ENCODE measurements around the gene SPART.
"Not testable (repeated sequence)": the region's sequence is repeated elsewhere in the genome, so short reads cannot be mapped to it uniquely, and the experiment has no call there.

SPART gene

DNA sequence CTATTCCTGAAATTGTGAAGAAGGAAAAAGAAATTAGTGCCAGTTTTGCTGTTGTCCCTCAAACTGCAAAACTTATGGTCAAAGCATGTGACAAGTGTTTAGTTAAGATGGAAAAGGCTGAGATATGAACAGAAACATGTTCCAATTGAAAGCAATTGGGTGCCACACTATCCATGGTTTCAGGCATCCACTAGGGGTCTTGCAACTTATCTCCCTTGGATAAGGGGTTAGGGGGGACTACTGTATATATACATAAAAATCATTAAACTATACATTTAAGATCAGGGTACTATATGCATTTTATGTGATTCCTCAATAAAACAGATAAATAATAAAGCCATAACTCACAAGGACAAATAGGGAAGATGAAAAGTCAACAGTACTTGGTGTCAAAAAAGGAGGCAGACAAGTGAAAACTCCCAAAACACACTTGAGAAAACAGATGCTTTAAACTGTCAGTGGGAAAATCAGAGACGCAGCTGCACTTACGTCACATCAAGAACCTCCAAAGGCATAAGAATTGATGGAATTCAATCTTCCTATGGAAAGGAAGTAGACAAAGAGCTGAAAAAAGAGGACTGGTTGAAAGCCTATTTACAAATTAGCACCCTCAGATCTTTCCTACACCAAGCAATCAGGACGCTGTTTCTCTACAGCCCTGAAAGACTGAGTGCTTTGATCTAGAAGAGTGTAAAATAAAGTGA, 8.1 kb downstream of the SPART start:
- H3K4ac ChIP-seq (ENCODE audit: low read depth in 1 of 2, low read length in 2 of 2): no peak overlapping the region
- DNase-seq: no peak
- H2AK5ac ChIP-seq (ENCODE audit: low read length, severe bottlenecking): no peak overlapping the region
- no peak overlapping the region for H3K23ac ChIP-seq (ENCODE audit: low read length in 2 of 2)
- no peak overlapping the region for H2AFZ ChIP-seq (ENCODE audit: low read depth, low read length)
- H3K79me1 ChIP-seq (replicated peaks; ENCODE audit: low read length, poor library complexity, severe bottlenecking): peaks cover 8% of the 10 kb centered on the region
- H3K14ac ChIP-seq (ENCODE audit: low read length in 2 of 2): no peak overlapping the region
- H2BK5ac ChIP-seq (ENCODE audit: low read depth, low read length, poor library complexity, severe bottlenecking): no peak overlapping the region
- no peak overlapping the region for H4K8ac ChIP-seq (ENCODE audit: low read length)
- no peak overlapping the region for H3K27ac ChIP-seq (ENCODE audit: low read length, poor library complexity, severe bottlenecking)
- no peak overlapping the region for H3K4me3 ChIP-seq (ENCODE audit: insufficient read depth in 1 of 2, low read depth in 1 of 2, low read length in 2 of 2)
- H2BK15ac ChIP-seq (ENCODE audit: low read depth, poor library complexity, severe bottlenecking): no peak overlapping the region
- 50% methylated on average over 2 of the region's 3 CpGs for WGBS
- H3K4me1 ChIP-seq (ENCODE audit: control insufficient read depth, insufficient read depth, low read depth, low read length): peaks cover 2% of the 10 kb centered on the region
- H3K9me3 ChIP-seq (ENCODE audit: control insufficient read depth, low read length): no peaks in the 10 kb centered on the region
- no peaks in the 10 kb centered on the region for H3K27me3 ChIP-seq (ENCODE audit: control insufficient read depth in 1 of 2, insufficient read depth in 1 of 2, low read length in 2 of 2)
- H3K18ac ChIP-seq (ENCODE audit: low read depth in 1 of 2, low read length in 2 of 2): no peak overlapping the region
- H3K4me2 ChIP-seq (ENCODE audit: low read length, poor library complexity, severe bottlenecking): no peak overlapping the region
- H2BK120ac ChIP-seq (ENCODE audit: low read depth, low read length): no peak overlapping the region
- no peak overlapping the region for H3K9ac ChIP-seq (ENCODE audit: low read length)
- H3K36me3 ChIP-seq (ENCODE audit: control insufficient read depth in 1 of 2, insufficient read depth in 2 of 2, low read depth in 1 of 2, low read length in 2 of 2): peaks cover 0 to 28% of the 10 kb centered on the region in 2 experiments
- H2BK12ac ChIP-seq (ENCODE audit: low read length in 2 of 2): no peak overlapping the region
- H4K91ac ChIP-seq (ENCODE audit: low read length): no peak overlapping the region

- Histone ChIP-seq H3K36me3 (ENCODE audit: control insufficient read depth in 1 of 2, insufficient read depth in 2 of 2, low read depth in 1 of 2, low read length in 2 of 2) (peaks cover 2 to 69% of the 10 kb centered on the region in 2 experiments), H3K4me1 (ENCODE audit: control insufficient read depth, insufficient read depth, low read depth, low read length) (no peaks in the 10 kb centered on the region), H3K23ac (ENCODE audit: low read length in 2 of 2) (no peak overlapping the region), H3K4ac (ENCODE audit: low read depth in 1 of 2, low read length in 2 of 2) (no peak overlapping the region), H3K4me2 (ENCODE audit: low read length, poor library complexity, severe bottlenecking) (no peak overlapping the region), H3K9me3 (ENCODE audit: control insufficient read depth, low read length) (no peaks in the 10 kb centered on the region), H2BK120ac (ENCODE audit: low read depth, low read length) (no peak overlapping the region), H2AFZ (ENCODE audit: low read depth, low read length) (no peak overlapping the region), H3K79me1 (replicated peaks; ENCODE audit: low read length, poor library complexity, severe bottlenecking) (peaks cover 5% of the 10 kb centered on the region), H3K9ac (ENCODE audit: low read length) (peak overlapping the region; percentile 56), H2AK5ac (ENCODE audit: low read length, severe bottlenecking) (no peak overlapping the region), H3K27me3 (ENCODE audit: control insufficient read depth in 1 of 2, insufficient read depth in 1 of 2, low read length in 2 of 2) (no peaks in the 10 kb centered on the region), H2BK5ac (ENCODE audit: low read depth, low read length, poor library complexity, severe bottlenecking) (no peak overlapping the region), H3K18ac (ENCODE audit: low read depth in 1 of 2, low read length in 2 of 2) (no peak overlapping the region), H2BK12ac (ENCODE audit: low read length in 2 of 2) (no peak overlapping the region), H2BK15ac (ENCODE audit: low read depth, poor library complexity, severe bottlenecking) (no peak overlapping the region), H3K14ac (ENCODE audit: low read length in 2 of 2) (no peak overlapping the region), H3K27ac (ENCODE audit: low read length, poor library complexity, severe bottlenecking) (no peak overlapping the region), H4K91ac (ENCODE audit: low read length) (no peak overlapping the region), H4K8ac (ENCODE audit: low read length) (no peak overlapping the region), H3K4me3 (ENCODE audit: insufficient read depth in 1 of 2, low read depth in 1 of 2, low read length in 2 of 2) (peak overlapping the region in 1 of 2 experiments; percentile 55)
- DNase-seq: peak; percentile 60
Measured at GRCh38 chr13:36332986-36333385, 13.2 kb downstream of the SPART start.

- not testable (repeated sequence) for H3K79me1 ChIP-seq (replicated peaks; ENCODE audit: low read length, poor library complexity, severe bottlenecking); H2BK5ac ChIP-seq (ENCODE audit: low read depth, low read length, poor library complexity, severe bottlenecking); H3K4me3 ChIP-seq (ENCODE audit: insufficient read depth in 1 of 2, low read depth in 1 of 2, low read length in 2 of 2); H3K9ac ChIP-seq (ENCODE audit: low read length); H3K4ac ChIP-seq (ENCODE audit: low read depth in 1 of 2, low read length in 2 of 2); H2BK15ac ChIP-seq (ENCODE audit: low read depth, poor library complexity, severe bottlenecking); H2AK5ac ChIP-seq (ENCODE audit: low read length, severe bottlenecking); H2AFZ ChIP-seq (ENCODE audit: low read depth, low read length); H3K9me3 ChIP-seq (ENCODE audit: control insufficient read depth, low read length); H3K4me1 ChIP-seq (ENCODE audit: control insufficient read depth, insufficient read depth, low read depth, low read length); H4K8ac ChIP-seq (ENCODE audit: low read length); H2BK120ac ChIP-seq (ENCODE audit: low read depth, low read length); H3K23ac ChIP-seq (ENCODE audit: low read length in 2 of 2); H3K27me3 ChIP-seq (ENCODE audit: control insufficient read depth in 1 of 2, insufficient read depth in 1 of 2, low read length in 2 of 2); H3K27ac ChIP-seq (ENCODE audit: low read length, poor library complexity, severe bottlenecking); H3K14ac ChIP-seq (ENCODE audit: low read length in 2 of 2); H2BK12ac ChIP-seq (ENCODE audit: low read length in 2 of 2); H4K91ac ChIP-seq (ENCODE audit: low read length); H3K18ac ChIP-seq (ENCODE audit: low read depth in 1 of 2, low read length in 2 of 2); DNase-seq; H3K4me2 ChIP-seq (ENCODE audit: low read length, poor library complexity, severe bottlenecking)
- peaks cover 6 to 76% of the 10 kb centered on the region in 2 experiments for H3K36me3 ChIP-seq (ENCODE audit: control insufficient read depth in 1 of 2, insufficient read depth in 2 of 2, low read depth in 1 of 2, low read length in 2 of 2)
Measured at GRCh38 chr13:36332255-36332654, 13.9 kb downstream of the SPART start.

DNA sequence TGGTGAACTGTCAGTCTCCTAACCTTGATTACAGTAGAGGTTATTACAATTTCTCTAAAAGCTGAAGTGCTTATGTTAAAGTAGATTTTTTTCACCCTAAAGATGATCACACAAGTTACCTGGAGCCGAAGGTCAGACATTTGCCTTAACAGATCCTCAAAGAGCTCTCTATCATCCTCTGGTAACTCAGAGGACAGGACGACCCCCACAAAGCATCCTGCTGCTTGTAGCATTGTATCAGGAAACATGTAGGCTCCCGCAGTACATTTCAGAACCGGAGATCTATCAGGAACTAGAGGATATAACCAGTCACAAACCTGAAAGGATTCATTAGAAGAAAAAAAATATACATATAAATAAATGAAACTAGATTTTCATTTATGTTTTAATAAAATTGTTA, 14.9 kb downstream of the SPART start:
- H3K4me2 ChIP-seq (ENCODE audit: low read length, poor library complexity, severe bottlenecking): no peak overlapping the region
- no peak overlapping the region for H4K91ac ChIP-seq (ENCODE audit: low read length)
- 90% methylated on average over 4 of the region's 4 CpGs for WGBS
- H3K9ac ChIP-seq (ENCODE audit: low read length): no peak overlapping the region
- no peak overlapping the region for H3K27ac ChIP-seq (ENCODE audit: low read length, poor library complexity, severe bottlenecking)
- H3K18ac ChIP-seq (ENCODE audit: low read depth in 1 of 2, low read length in 2 of 2): no peak overlapping the region
- no peaks in the 10 kb centered on the region for H3K9me3 ChIP-seq (ENCODE audit: control insufficient read depth, low read length)
- H2AK5ac ChIP-seq (ENCODE audit: low read length, severe bottlenecking): no peak overlapping the region
- H2BK12ac ChIP-seq (ENCODE audit: low read length in 2 of 2): no peak overlapping the region
- H3K14ac ChIP-seq (ENCODE audit: low read length in 2 of 2): no peak overlapping the region
- H2BK120ac ChIP-seq (ENCODE audit: low read depth, low read length): no peak overlapping the region
- no peak overlapping the region for H3K23ac ChIP-seq (ENCODE audit: low read length in 2 of 2)
- DNase-seq: no peak
- peaks cover 1% of the 10 kb centered on the region for H3K4me1 ChIP-seq (ENCODE audit: control insufficient read depth, insufficient read depth, low read depth, low read length)
- no peak overlapping the region for H2BK15ac ChIP-seq (ENCODE audit: low read depth, poor library complexity, severe bottlenecking)
- no peaks in the 10 kb centered on the region for H3K27me3 ChIP-seq (ENCODE audit: control insufficient read depth in 1 of 2, insufficient read depth in 1 of 2, low read length in 2 of 2)
- H3K4me3 ChIP-seq (ENCODE audit: insufficient read depth in 1 of 2, low read depth in 1 of 2, low read length in 2 of 2): no peak overlapping the region
- H2BK5ac ChIP-seq (ENCODE audit: low read depth, low read length, poor library complexity, severe bottlenecking): no peak overlapping the region
- H3K4ac ChIP-seq (ENCODE audit: low read depth in 1 of 2, low read length in 2 of 2): no peak overlapping the region
- H3K36me3 ChIP-seq (ENCODE audit: control insufficient read depth in 1 of 2, insufficient read depth in 2 of 2, low read depth in 1 of 2, low read length in 2 of 2): peaks cover 6 to 76% of the 10 kb centered on the region in 2 experiments
- H4K8ac ChIP-seq (ENCODE audit: low read length): no peak overlapping the region
- H3K79me1 ChIP-seq (replicated peaks; ENCODE audit: low read length, poor library complexity, severe bottlenecking): peaks cover 7% of the 10 kb centered on the region
- H2AFZ ChIP-seq (ENCODE audit: low read depth, low read length): no peak overlapping the region

Data from mesenchymal stem cell (in vitro differentiated cells and primary cell).